Caco-2 (cell line): ENCODE measurements around the gene ELP6. TPM values are rescaled to one million over a fixed set of nuclear protein-coding genes. Genes with fewer than 3 reads are reported as not detected.
"Not testable (repeated sequence)": the region's sequence is repeated elsewhere in the genome, so short reads cannot be mapped to it uniquely, and the experiment has no call there.

Experiments used
- BruUV-seq: library from RNA; stranded (reverse); fragments of 400-500 nt; replicated peaks from 2 replicates; lab custom pipeline; 2021; lab: Mats Ljungman, UMichigan
- CTCF ChIA-PET: fragments of 300-600 bp; sonication (Branson Sonifier 250); formaldehyde crosslinking; loops from one replicate; lab custom pipeline; 2022; ENCODE audit warnings: antibody characterized with exemption; lab: Charles Lee
- POLR2A ChIA-PET: fragments of 300-600 bp; sonication (Branson Sonifier 250); formaldehyde crosslinking; loops from one replicate; lab custom pipeline; 2022; ENCODE audit warnings: antibody characterized with exemption; lab: Charles Lee
- DNase-seq, 2 experiments: peaks; one replicate each; pipeline versions ENCODE4 v3.0.0 to v3.0.0-alpha.2; 2020 to 2022
- H3K27me3 ChIP-seq: replicated peaks from 2 replicates; pipeline ENCODE4 v1.6.0; 2011; ENCODE audit warnings: low read length; ENCODE audit not compliant: control insufficient read depth, insufficient read depth
- H3K36me3 ChIP-seq: 2 replicates; pipeline ENCODE4 v1.5.1; 2011; ENCODE audit warnings: low read length; ENCODE audit not compliant: control insufficient read depth, insufficient read depth
- H3K4me1 ChIP-seq: fragments of 250-450 bp; sonication (Bioruptor Pico); 2 replicates; pipeline ENCODE4 v1.5.1; 2020; ENCODE audit warnings: mild to moderate bottlenecking
- H3K4me3 ChIP-seq: 2 replicates; pipeline ENCODE4 v1.5.1; 2011; ENCODE audit warnings: low read depth, mild to moderate bottlenecking, control low read depth, low read length
- H3K9me3 ChIP-seq: fragments of 250-450 bp; sonication (Bioruptor Pico); 2 replicates; pipeline ENCODE4 v1.5.1; 2020; ENCODE audit warnings: mild to moderate bottlenecking, moderate library complexity
- H3K27ac Mint-ChIP-seq: one replicate; pipeline ENCODE4 v1.8.0; 2022; ENCODE audit warnings: mixed read lengths; ENCODE audit not compliant: unreplicated experiment
- H3K27me3 Mint-ChIP-seq: one replicate; pipeline ENCODE4 v1.8.0; 2022; ENCODE audit warnings: mixed read lengths; ENCODE audit not compliant: insufficient read depth, unreplicated experiment
- H3K36me3 Mint-ChIP-seq: one replicate; pipeline ENCODE4 v1.8.0; 2022; ENCODE audit warnings: mild to moderate bottlenecking, mixed read lengths; ENCODE audit not compliant: insufficient read depth, unreplicated experiment
- H3K4me1 Mint-ChIP-seq: one replicate; pipeline ENCODE4 v1.8.0; 2022; ENCODE audit warnings: low read depth, mixed read lengths; ENCODE audit not compliant: unreplicated experiment
- H3K4me3 Mint-ChIP-seq: one replicate; pipeline ENCODE4 v1.8.0; 2022; ENCODE audit warnings: mild to moderate bottlenecking, moderate library complexity, mixed read lengths; ENCODE audit not compliant: unreplicated experiment
- H3K9me3 Mint-ChIP-seq: one replicate; pipeline ENCODE4 v1.8.0; 2022; ENCODE audit warnings: mixed read lengths; ENCODE audit not compliant: unreplicated experiment
- intact Hi-C: fragments of 100-400 bp; cut with micrococcal nuclease; formaldehyde crosslinking; loops from one replicate; pipeline ENCODE4 v1.10.0; 2022; ENCODE audit not compliant: unreplicated experiment
- total RNA-seq: library from RNA; stranded (reverse); gene quantifications from 2 replicates; pipeline ENCODE4 v1.2.3, GENCODE V29; 2022
- TF ChIP-seq, protein P1 (sequence below), 2 experiments: fragments of 200-600 bp in 1 of 2; IDR thresholded peaks; 1 replicate in 1 of 2; 2 replicates in 1 of 2; pipeline versions ENCODE4 v1.5.1 to v1.8.0; 2011 to 2022; ENCODE audit warnings: antibody characterized with exemption in 1 of 2, control low read depth in 1 of 2, inconsistent platforms in 1 of 2, low read depth in 1 of 2, low read length in 1 of 2, mild to moderate bottlenecking in 1 of 2, moderate library complexity in 1 of 2; ENCODE audit not compliant: insufficient read depth in 1 of 2, severe bottlenecking in 1 of 2, unreplicated experiment in 1 of 2

The ELP6 gene
- total RNA-seq, 1 experiment from 2014 or later, result 42.0 TPM

DNA sequence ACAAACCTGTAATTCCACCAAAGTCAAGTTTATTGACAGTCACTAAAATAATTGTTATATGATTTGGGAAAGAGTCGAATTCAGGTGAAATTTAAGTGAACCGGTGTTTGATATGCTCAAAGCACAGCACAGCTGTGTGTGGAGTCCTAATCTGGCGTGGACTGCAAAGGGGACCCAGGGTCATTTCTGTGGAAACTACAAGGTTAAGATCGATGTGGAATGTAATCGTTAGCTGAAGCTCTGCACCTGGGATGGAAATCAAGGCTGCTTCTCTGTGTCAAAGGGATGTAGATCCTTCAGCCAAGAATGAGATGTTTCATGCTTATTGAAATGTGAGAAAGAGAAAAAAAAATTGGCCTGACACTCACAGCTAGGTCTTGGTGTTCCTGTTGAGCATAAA lies 1.6 kb upstream of the ELP6 start:
- intact Hi-C loops, result no loop called here
- CTCF ChIA-PET, result interaction anchor here (1.1 kb wide), 1 partner anchor 94 kb away, joined by 5 read pairs; no protein-coding TSS in a partner anchor
- peaks cover 6% of the 10 kb centered on the region for H3K4me1 Mint-ChIP-seq
- Histone ChIP-seq H3K36me3 (no peaks in the 10 kb centered on the region), H3K4me3 (no peak overlapping the region), H3K9me3 (no peaks in the 10 kb centered on the region), H3K27me3 (no peaks in the 10 kb centered on the region), H3K4me1 (no peaks in the 10 kb centered on the region)
- BruUV-seq, result no TSS peak
- H3K36me3 Mint-ChIP-seq, result peaks cover 27% of the 10 kb centered on the region
- H3K9me3 Mint-ChIP-seq, result no peaks in the 10 kb centered on the region
- no peak for DNase-seq
- TF ChIP-seq, protein P1, sequence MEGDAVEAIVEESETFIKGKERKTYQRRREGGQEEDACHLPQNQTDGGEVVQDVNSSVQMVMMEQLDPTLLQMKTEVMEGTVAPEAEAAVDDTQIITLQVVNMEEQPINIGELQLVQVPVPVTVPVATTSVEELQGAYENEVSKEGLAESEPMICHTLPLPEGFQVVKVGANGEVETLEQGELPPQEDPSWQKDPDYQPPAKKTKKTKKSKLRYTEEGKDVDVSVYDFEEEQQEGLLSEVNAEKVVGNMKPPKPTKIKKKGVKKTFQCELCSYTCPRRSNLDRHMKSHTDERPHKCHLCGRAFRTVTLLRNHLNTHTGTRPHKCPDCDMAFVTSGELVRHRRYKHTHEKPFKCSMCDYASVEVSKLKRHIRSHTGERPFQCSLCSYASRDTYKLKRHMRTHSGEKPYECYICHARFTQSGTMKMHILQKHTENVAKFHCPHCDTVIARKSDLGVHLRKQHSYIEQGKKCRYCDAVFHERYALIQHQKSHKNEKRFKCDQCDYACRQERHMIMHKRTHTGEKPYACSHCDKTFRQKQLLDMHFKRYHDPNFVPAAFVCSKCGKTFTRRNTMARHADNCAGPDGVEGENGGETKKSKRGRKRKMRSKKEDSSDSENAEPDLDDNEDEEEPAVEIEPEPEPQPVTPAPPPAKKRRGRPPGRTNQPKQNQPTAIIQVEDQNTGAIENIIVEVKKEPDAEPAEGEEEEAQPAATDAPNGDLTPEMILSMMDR (IDR thresholded peaks at IDR 0.05; ENCODE audit: insufficient read depth in 1 of 2, low read depth in 1 of 2, low read length in 1 of 2, severe bottlenecking in 1 of 2, unreplicated experiment in 1 of 2), result no peak
- H3K27me3 Mint-ChIP-seq, result no peaks in the 10 kb centered on the region
- peak overlapping the region; percentile 89 for H3K4me3 Mint-ChIP-seq
- POLR2A ChIA-PET, result interaction anchor here (0.7 kb wide), 1 partner anchor 33 kb away, joined by 3 read pairs; no protein-coding TSS in a partner anchor
- peak overlapping the region; percentile 61 for H3K27ac Mint-ChIP-seq

DNA sequence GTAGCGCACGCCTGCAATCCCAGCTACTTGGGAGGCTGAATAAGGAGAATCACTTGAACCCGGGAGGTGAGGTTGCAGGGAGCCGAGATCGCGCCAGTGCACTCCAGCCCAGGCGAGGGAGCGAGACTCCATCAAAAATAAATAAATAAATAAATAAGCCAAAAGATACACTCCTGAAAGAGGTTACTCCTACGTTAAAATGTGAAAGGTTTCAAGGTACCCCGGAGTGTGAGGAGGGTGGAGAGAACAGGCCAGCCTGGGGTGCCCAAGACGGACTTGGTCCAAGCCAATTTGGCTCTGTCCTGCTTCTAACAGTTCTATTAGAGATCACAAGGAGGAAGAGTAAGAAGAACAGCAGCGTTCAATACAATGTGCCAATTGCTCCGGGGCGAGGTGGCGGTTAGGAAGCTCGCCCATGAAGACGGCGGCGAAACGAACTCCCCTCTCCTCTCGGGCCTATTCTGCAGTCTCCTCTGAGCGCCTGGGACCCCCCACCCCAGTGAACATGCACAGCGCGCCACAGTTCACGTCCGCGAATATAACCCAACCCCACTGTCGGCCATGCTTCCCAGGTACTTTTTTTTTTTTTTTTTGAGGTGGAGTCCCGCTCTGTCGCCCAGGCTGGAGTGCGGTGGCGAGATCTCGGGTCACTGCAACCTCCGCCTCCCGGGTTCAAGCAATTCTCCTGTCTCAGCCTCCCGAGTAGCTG lies 942 bp downstream of the ELP6 start:
- no peaks in the 10 kb centered on the region for H3K36me3 ChIP-seq
- no peaks in the 10 kb centered on the region for H3K9me3 ChIP-seq
- Mint-ChIP-seq H3K36me3 (peaks cover 47% of the 10 kb centered on the region), H3K4me1 (peaks cover 6% of the 10 kb centered on the region), H3K4me3 (peak overlapping the region; percentile 89), H3K27me3 (no peaks in the 10 kb centered on the region), H3K9me3 (no peaks in the 10 kb centered on the region), H3K27ac (peak overlapping the region; percentile 94)
- H3K4me3 ChIP-seq, result peak overlapping the region; percentile 49
- POLR2A ChIA-PET, result interaction anchor here (0.6 kb wide), 1 partner anchor 13 kb away, joined by 4 read pairs; no protein-coding TSS in a partner anchor
- CTCF ChIA-PET, result interaction anchor here (0.9 to 1.0 kb wide), 2 partner anchors 10 to 92 kb away, joined by 5 read pairs; no protein-coding TSS in a partner anchor
- DNase-seq, result peak in 1 of 2 experiments; percentile 32
- no peaks in the 10 kb centered on the region for H3K27me3 ChIP-seq
- intact Hi-C loops, result loop anchor here (1.0 to 2.0 kb wide), 3 partner anchors 38 to 91 kb away; partner anchors contain the start of gene SCAP
- TF ChIP-seq, protein P1 (IDR thresholded peaks at IDR 0.05; ENCODE audit: insufficient read depth in 1 of 2, low read depth in 1 of 2, low read length in 1 of 2, severe bottlenecking in 1 of 2, unreplicated experiment in 1 of 2), result no peak
- TSS peak; percentile 55 for BruUV-seq
- H3K4me1 ChIP-seq, result no peaks in the 10 kb centered on the region

DNA sequence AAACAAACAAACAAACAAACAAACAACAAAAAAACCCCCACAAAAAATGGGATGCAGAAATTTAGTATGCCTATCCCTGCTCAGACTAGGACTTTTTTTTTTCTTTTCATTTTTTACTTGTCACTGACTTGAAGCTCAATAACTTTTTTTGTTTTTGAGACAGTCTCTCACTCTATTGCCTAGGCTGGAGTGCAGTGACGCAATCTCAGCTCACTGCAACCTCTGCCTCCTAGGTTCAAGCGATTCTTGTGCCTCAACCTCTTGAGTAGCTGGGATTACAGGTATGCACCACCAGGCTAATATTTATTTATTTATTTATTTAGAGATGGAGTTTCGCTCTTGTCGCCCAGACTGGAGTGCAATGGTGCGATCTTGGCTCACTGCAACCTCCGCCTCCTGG lies 8.2 kb downstream of the ELP6 start:
- H3K9me3 Mint-ChIP-seq, H3K9me3 ChIP-seq, H3K27me3 Mint-ChIP-seq, H3K4me1 Mint-ChIP-seq, H3K4me1 ChIP-seq, H3K36me3 ChIP-seq, CTCF ChIA-PET, H3K27me3 ChIP-seq, H3K27ac Mint-ChIP-seq, intact Hi-C loops, POLR2A ChIA-PET, DNase-seq, H3K4me3 Mint-ChIP-seq, H3K4me3 ChIP-seq, BruUV-seq: not testable (repeated sequence)
- peaks cover 49% of the 10 kb centered on the region for H3K36me3 Mint-ChIP-seq
